Sigmoid colon (tissue), 7 donors: ENCODE results near the gene PADI1. TPM values are rescaled to one million over a fixed set of nuclear protein-coding genes. Genes with fewer than 3 reads are reported as not detected.

Experiments used
- DNase-seq: peaks from one replicate; pipeline ENCODE4 v3.0.0-alpha.2; 2019
- H3K27ac ChIP-seq, 4 donors: fragments of 200-600 bp; sonication (generic); one replicate each; pipeline ENCODE4 v1.5.1; 2016 to 2019; ENCODE audit warnings: mild to moderate bottlenecking in 1 of 4
- H3K27me3 ChIP-seq, 3 donors: fragments of 200-600 bp; sonication (generic); one replicate each; pipeline ENCODE4 v1.5.1; 2019; ENCODE audit warnings: mild to moderate bottlenecking in 1 of 3
- H3K36me3 ChIP-seq, 4 donors: fragments of 200-600 bp; sonication (generic); one replicate each; pipeline ENCODE4 v1.5.1; 2016 to 2019
- H3K4me1 ChIP-seq, 4 donors: fragments of 200-600 bp; sonication (generic); one replicate each; pipeline ENCODE4 v1.5.1; 2017 to 2019
- H3K4me3 ChIP-seq, 4 donors: fragments of 200-600 bp; sonication (generic); one replicate each; pipeline ENCODE4 v1.5.1; 2017 to 2019; ENCODE audit warnings: mild to moderate bottlenecking in 2 of 4, moderate library complexity in 1 of 4
- H3K9me3 ChIP-seq, 4 donors: fragments of 200-600 bp in 3 of 4; sonication (generic) in 3 of 4; one replicate each; pipeline versions ENCODE4 v1.5.1 to v1.6.1; 2013 to 2019
- EP300 ChIP-seq, 4 donors: sonication (generic); formaldehyde crosslinking; IDR thresholded peaks; one replicate each; pipeline ENCODE4 v1.6.1; 2017; ENCODE audit warnings: antibody characterized with exemption in 4 of 4
- POLR2A ChIP-seq, 2 donors: fragments of 450-650 bp; IDR thresholded peaks; one replicate each; pipeline ENCODE4 v1.6.1; 2016; ENCODE audit warnings: antibody characterized with exemption in 2 of 2, mild to moderate bottlenecking in 2 of 2, moderate library complexity in 2 of 2
- POLR2AphosphoS5 ChIP-seq, 4 donors: sonication (generic); formaldehyde crosslinking; IDR thresholded peaks; one replicate each; pipeline ENCODE4 v1.6.1; 2017; ENCODE audit warnings: antibody characterized with exemption in 4 of 4
- WGBS, 2 donors: extraction: QIAGEN DNeasy Blood & Tissue Kit; methylation state at CpG; one replicate each; pipeline ENCODE4 v1.1.7; 2013; 5-methylcytosine and 5-hydroxymethylcytosine counted together
- intact Hi-C: fragments of 100-400 bp; cut with DNase I; formaldehyde crosslinking; loops from one replicate; pipeline ENCODE4 v1.15.1; 2023
- polyA plus RNA-seq, 3 donors: library from polyadenylated mRNA; stranded (reverse); fragments of 200-250 nt; gene quantifications; one replicate each; pipeline ENCODE4 v1.2.3, GENCODE V29; 2013
- total RNA-seq, 4 donors: library from RNA; depleted of rRNA; stranded (reverse); fragments of >200 nt; gene quantifications; one replicate each; pipeline ENCODE4 v1.1.0, GENCODE V29; 2016
- TF ChIP-seq, protein P1 (sequence below), 4 experiments: fragments of 450-650 bp in 3 of 4; fragments of 200-600 bp in 1 of 4; IDR thresholded peaks; one replicate each; pipeline ENCODE4 v1.5.1; 2016 to 2019; ENCODE audit warnings: antibody characterized with exemption in 4 of 4, mild to moderate bottlenecking in 3 of 4, moderate library complexity in 2 of 4
- donor health status: healthy with polysubstance abuse.
- donor health status: Bipolar disorder and iron deficiency.
- donor health status: healthy.

PADI1 gene
- total and polyA plus RNA-seq, 7 donors = under 0.01 to 0.92 (median 0.63) TPM; not detected in 4

DNA sequence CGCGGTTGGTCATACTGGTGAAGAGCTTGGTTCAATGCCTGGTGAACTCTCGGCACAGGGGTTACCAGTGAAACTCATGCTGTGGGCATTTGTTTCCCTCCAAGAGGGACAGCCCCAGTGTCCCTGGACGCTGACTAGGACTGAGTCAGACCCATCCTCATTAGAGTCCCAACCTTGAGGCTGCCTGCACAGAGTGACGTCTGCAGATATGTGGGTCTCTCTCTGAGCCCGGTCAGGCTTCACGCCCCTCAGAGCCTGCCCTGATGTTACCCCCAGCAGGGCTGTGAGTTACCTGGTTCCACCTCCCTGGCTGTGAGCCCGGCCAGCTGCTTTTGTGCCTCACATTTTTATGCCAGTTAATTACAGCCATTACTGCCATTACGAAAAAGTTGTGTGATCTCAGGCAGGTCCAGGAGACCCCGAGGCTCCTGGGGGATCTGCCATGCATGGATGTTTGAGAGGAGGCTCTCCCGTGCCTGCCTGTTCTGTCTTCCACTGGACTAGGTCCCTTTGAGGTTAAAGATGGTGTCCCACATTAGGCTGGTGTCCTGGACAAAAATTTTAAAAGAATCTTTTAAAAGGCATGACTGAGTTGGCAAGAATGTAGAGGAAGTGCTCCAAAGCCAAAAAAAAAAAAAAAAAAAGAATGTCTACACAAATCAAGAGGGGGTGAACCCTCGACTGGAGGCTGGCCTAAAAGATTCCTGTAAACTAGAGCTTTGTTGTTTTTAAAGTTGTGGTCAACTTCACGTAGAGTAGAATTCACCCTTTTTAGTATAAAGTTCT, 36.6 kb upstream of the PADI1 start:
- 27 to 65% methylated on average over 13 of the region's 13 CpGs for WGBS, 2 donors
- no peak for DNase-seq
- H3K4me3 ChIP-seq = no peak overlapping the region
- no peaks in the 10 kb centered on the region for H3K27me3 ChIP-seq
- no peaks in the 10 kb centered on the region for H3K9me3 ChIP-seq
- intact Hi-C loops = no loop called here
- no peak for TF ChIP-seq POLR2A (IDR thresholded peaks at IDR 0.05)
- no peak for TF ChIP-seq POLR2AphosphoS5 (IDR thresholded peaks at IDR 0.05)
- TF ChIP-seq EP300 (IDR thresholded peaks at IDR 0.05) = no peak
- TF ChIP-seq, protein P1, sequence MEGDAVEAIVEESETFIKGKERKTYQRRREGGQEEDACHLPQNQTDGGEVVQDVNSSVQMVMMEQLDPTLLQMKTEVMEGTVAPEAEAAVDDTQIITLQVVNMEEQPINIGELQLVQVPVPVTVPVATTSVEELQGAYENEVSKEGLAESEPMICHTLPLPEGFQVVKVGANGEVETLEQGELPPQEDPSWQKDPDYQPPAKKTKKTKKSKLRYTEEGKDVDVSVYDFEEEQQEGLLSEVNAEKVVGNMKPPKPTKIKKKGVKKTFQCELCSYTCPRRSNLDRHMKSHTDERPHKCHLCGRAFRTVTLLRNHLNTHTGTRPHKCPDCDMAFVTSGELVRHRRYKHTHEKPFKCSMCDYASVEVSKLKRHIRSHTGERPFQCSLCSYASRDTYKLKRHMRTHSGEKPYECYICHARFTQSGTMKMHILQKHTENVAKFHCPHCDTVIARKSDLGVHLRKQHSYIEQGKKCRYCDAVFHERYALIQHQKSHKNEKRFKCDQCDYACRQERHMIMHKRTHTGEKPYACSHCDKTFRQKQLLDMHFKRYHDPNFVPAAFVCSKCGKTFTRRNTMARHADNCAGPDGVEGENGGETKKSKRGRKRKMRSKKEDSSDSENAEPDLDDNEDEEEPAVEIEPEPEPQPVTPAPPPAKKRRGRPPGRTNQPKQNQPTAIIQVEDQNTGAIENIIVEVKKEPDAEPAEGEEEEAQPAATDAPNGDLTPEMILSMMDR (IDR thresholded peaks at IDR 0.05) = no peak
- H3K36me3 ChIP-seq = no peaks in the 10 kb centered on the region
- H3K27ac ChIP-seq = no peak overlapping the region
- H3K4me1 ChIP-seq = no peaks in the 10 kb centered on the region

DNA sequence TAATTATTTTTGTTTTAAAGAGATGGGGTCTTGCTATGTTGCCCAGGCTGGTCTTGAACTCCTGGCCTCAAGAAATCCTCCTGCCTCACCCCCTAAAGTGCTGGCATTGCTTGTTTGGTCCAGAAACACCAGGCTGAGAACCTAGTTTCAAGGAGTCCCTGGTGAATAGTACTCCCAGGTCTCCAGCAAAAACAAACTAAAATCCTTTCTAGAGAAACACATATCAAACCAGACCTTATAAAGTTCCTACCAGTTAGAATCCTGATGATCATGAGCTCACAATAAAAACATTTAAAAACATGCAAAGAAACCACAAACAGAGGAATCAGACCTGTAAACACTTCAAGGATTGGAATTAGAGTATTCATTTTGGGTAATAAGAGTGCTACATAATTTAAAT, 34.4 kb upstream of the PADI1 start:
- TF ChIP-seq, protein P1 (IDR thresholded peaks at IDR 0.05) = no peak
- no peak for TF ChIP-seq EP300 (IDR thresholded peaks at IDR 0.05)
- TF ChIP-seq POLR2AphosphoS5 (IDR thresholded peaks at IDR 0.05) = no peak
- no peak for TF ChIP-seq POLR2A (IDR thresholded peaks at IDR 0.05)
- no peak for DNase-seq
- H3K9me3 ChIP-seq = no peaks in the 10 kb centered on the region
- H3K4me3 ChIP-seq = no peak overlapping the region
- intact Hi-C loops = no loop called here
- no peak overlapping the region for H3K27ac ChIP-seq
- H3K27me3 ChIP-seq = no peaks in the 10 kb centered on the region
- no peaks in the 10 kb centered on the region for H3K4me1 ChIP-seq
- no peaks in the 10 kb centered on the region for H3K36me3 ChIP-seq

DNA sequence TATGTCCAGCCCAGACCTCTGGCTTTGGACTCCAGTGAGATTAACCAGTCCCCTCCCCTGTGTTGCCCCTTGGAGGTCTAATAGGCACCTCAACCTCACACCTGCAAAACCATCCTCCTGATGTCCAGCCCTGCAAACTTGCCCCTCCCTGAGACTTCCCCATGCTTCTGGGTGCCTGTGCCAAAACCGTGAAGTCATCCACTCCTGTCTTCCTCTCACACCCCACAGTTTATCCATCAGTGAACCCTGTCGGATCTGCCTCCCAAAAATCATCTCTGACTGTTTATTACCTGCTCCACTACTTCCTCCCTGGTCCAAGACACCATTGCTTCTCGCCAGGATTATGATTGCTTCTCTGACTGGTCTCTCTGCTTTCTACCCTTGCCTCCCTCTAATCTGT, 31.7 kb upstream of the PADI1 start:
- no peaks in the 10 kb centered on the region for H3K9me3 ChIP-seq
- H3K4me1 ChIP-seq = no peaks in the 10 kb centered on the region
- no peak for TF ChIP-seq POLR2AphosphoS5 (IDR thresholded peaks at IDR 0.05)
- no peak for TF ChIP-seq POLR2A (IDR thresholded peaks at IDR 0.05)
- TF ChIP-seq, protein P1 (IDR thresholded peaks at IDR 0.05) = no peak
- no peak for TF ChIP-seq EP300 (IDR thresholded peaks at IDR 0.05)
- DNase-seq = no peak
- no peaks in the 10 kb centered on the region for H3K36me3 ChIP-seq
- 63 to 74% methylated on average over 3 of the region's 3 CpGs for WGBS, 2 donors
- intact Hi-C loops = no loop called here
- H3K27me3 ChIP-seq = no peaks in the 10 kb centered on the region
- no peak overlapping the region for H3K27ac ChIP-seq
- H3K4me3 ChIP-seq = no peak overlapping the region

DNA sequence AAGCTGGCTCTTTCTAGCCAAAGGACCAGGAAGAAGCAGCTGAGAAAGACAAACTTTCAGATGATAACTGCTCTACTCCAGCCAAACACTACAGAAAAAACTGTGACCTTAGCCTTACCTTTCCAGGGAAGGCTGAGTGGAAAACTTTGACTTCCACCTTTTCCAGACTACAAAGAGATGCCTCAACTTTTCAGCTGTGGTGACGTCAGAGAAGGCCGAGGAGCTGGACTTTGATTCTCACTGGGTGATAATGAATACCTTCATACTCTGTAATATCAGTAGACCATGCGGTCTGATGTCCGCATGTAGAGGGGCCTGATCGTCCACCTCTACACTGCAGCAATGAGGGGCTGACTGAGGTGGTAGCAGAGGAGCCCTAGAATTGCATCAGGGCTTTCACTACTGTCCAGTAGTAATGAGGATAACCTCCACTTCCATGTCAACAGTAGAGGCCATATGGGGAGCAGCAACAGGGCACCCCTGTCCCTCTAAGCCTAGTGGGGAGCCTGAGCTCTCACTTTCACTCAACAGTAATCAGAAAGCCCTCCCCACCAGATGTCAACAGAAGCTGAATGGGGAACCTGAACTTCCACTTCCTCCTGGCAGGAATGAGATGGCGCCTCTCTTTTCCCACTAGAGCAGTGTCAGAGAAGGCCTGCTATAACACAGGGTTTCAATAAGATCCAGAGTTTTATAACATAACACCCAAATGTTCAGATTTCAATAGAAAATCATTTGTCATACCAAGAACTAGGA, 28.4 kb upstream of the PADI1 start:
- intact Hi-C loops = no loop called here
- no peak for DNase-seq
- Histone ChIP-seq H3K4me1 (no peaks in the 10 kb centered on the region), H3K27me3 (no peaks in the 10 kb centered on the region), H3K4me3 (no peak overlapping the region), H3K36me3 (no peaks in the 10 kb centered on the region), H3K9me3 (no peaks in the 10 kb centered on the region), H3K27ac (no peak overlapping the region)
- TF ChIP-seq, protein P1 (IDR thresholded peaks at IDR 0.05) = no peak
- TF ChIP-seq POLR2A (IDR thresholded peaks at IDR 0.05) = no peak
- no peak for TF ChIP-seq POLR2AphosphoS5 (IDR thresholded peaks at IDR 0.05)
- TF ChIP-seq EP300 (IDR thresholded peaks at IDR 0.05) = no peak
- 60 to 87% methylated on average over 6 of the region's 6 CpGs for WGBS, 2 donors
